Sigmoid colon (tissue), 7 donors: Measurements from ENCODE around the gene UQCC5. TPM values are rescaled to one million over a fixed set of nuclear protein-coding genes. Genes with fewer than 3 reads are reported as not detected.

ENCODE experiments used
- DNase-seq: peaks from one replicate; pipeline ENCODE4 v3.0.0-alpha.2; 2019
- H3K27ac ChIP-seq, 4 donors: fragments of 200-600 bp; sonication (generic); one replicate each; pipeline ENCODE4 v1.5.1; 2016 to 2019; ENCODE audit warnings: mild to moderate bottlenecking in 1 of 4
- H3K27me3 ChIP-seq, 3 donors: fragments of 200-600 bp; sonication (generic); one replicate each; pipeline ENCODE4 v1.5.1; 2019; ENCODE audit warnings: mild to moderate bottlenecking in 1 of 3
- H3K36me3 ChIP-seq, 4 donors: fragments of 200-600 bp; sonication (generic); one replicate each; pipeline ENCODE4 v1.5.1; 2016 to 2019
- H3K4me1 ChIP-seq, 4 donors: fragments of 200-600 bp; sonication (generic); one replicate each; pipeline ENCODE4 v1.5.1; 2017 to 2019
- H3K4me3 ChIP-seq, 4 donors: fragments of 200-600 bp; sonication (generic); one replicate each; pipeline ENCODE4 v1.5.1; 2017 to 2019; ENCODE audit warnings: mild to moderate bottlenecking in 2 of 4, moderate library complexity in 1 of 4
- H3K9me3 ChIP-seq, 4 donors: fragments of 200-600 bp in 3 of 4; sonication (generic) in 3 of 4; one replicate each; pipeline versions ENCODE4 v1.5.1 to v1.6.1; 2013 to 2019
- CTCF ChIP-seq, 4 experiments: fragments of 450-650 bp in 3 of 4; fragments of 200-600 bp in 1 of 4; IDR thresholded peaks; one replicate each; pipeline ENCODE4 v1.5.1; 2016 to 2019; ENCODE audit warnings: antibody characterized with exemption in 4 of 4, mild to moderate bottlenecking in 3 of 4, moderate library complexity in 2 of 4
- EP300 ChIP-seq, 4 donors: sonication (generic); formaldehyde crosslinking; IDR thresholded peaks; one replicate each; pipeline ENCODE4 v1.6.1; 2017; ENCODE audit warnings: antibody characterized with exemption in 4 of 4
- POLR2A ChIP-seq, 2 donors: fragments of 450-650 bp; IDR thresholded peaks; one replicate each; pipeline ENCODE4 v1.6.1; 2016; ENCODE audit warnings: antibody characterized with exemption in 2 of 2, mild to moderate bottlenecking in 2 of 2, moderate library complexity in 2 of 2
- POLR2AphosphoS5 ChIP-seq, 4 donors: sonication (generic); formaldehyde crosslinking; IDR thresholded peaks; one replicate each; pipeline ENCODE4 v1.6.1; 2017; ENCODE audit warnings: antibody characterized with exemption in 4 of 4
- whole genome bisulfite sequencing, 2 donors: extraction: QIAGEN DNeasy Blood & Tissue Kit; methylation state at CpG; one replicate each; pipeline ENCODE4 v1.1.7; 2013; 5-methylcytosine and 5-hydroxymethylcytosine counted together
- intact Hi-C: fragments of 100-400 bp; cut with DNase I; formaldehyde crosslinking; loops from one replicate; pipeline ENCODE4 v1.15.1; 2023
- polyA plus RNA-seq, 3 donors: library from polyadenylated mRNA; stranded (reverse); fragments of 200-250 nt; gene quantifications; one replicate each; pipeline ENCODE4 v1.2.3, GENCODE V29; 2013
- total RNA-seq, 4 donors: library from RNA; depleted of rRNA; stranded (reverse); fragments of >200 nt; gene quantifications; one replicate each; pipeline ENCODE4 v1.1.0, GENCODE V29; 2016
- donor health status: healthy with polysubstance abuse.
- donor health status: Bipolar disorder and iron deficiency.
- donor health status: healthy.

The UQCC5 gene
- total and polyA plus RNA-seq, 7 donors, result 0.54 to 15.6 (median 2.9) TPM

- Histone ChIP-seq H3K9me3 (no peaks in the 10 kb centered on the region), H3K27me3 (no peaks in the 10 kb centered on the region), H3K4me3 (no peak overlapping the region), H3K27ac (no peak overlapping the region), H3K4me1 (no peaks in the 10 kb centered on the region), H3K36me3 (no peaks in the 10 kb centered on the region)
- TF ChIP-seq POLR2A (IDR thresholded peaks at IDR 0.05), result no peak
- no peak for TF ChIP-seq CTCF (IDR thresholded peaks at IDR 0.05)
- no peak for TF ChIP-seq EP300 (IDR thresholded peaks at IDR 0.05)
- TF ChIP-seq POLR2AphosphoS5 (IDR thresholded peaks at IDR 0.05), result no peak
- no peak for DNase-seq
- 89 to 91% methylated on average over 11 of the region's 11 CpGs for WGBS, 2 donors
- intact Hi-C loops, result no loop called here
These were observed 34.4 kb upstream of the UQCC5 start for GRCh38 chr3:52502001-52502400.

DNA sequence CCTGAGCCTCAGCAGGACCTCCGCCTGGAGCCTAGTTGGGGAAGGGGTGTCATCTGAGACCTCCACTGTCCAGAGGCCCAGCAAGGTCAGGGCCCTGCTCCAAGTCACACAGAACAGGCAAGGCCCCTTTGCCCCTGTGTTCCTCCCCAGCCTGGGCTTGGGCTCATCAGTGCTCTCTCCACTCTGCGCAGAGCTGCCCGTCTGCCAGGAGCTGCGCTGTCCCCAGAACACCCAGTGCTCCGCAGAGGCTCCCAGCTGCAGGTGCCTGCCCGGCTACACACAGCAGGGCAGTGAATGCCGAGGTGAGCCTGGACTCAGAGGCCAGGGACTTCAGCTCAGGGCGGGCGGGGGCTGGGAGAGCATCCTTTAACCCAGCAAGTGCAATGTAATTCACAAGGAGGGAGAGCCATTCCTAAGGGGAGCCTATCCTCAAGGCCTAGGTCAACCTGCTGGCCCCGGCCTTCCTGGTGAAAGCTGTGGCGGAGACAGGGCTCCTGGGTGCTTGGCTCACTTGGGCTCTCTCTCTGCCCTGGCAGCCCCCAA lies 33.5 kb upstream of the UQCC5 start:
- DNase-seq, result no peak
- WGBS, 2 donors, result 92 to 94% methylated on average over 11 of the region's 11 CpGs
- TF ChIP-seq CTCF (IDR thresholded peaks at IDR 0.05) (no peak), POLR2A (IDR thresholded peaks at IDR 0.05) (no peak), EP300 (IDR thresholded peaks at IDR 0.05) (no peak), POLR2AphosphoS5 (IDR thresholded peaks at IDR 0.05) (no peak)
- Histone ChIP-seq H3K9me3 (no peaks in the 10 kb centered on the region), H3K27me3 (no peaks in the 10 kb centered on the region), H3K27ac (no peak overlapping the region), H3K36me3 (no peaks in the 10 kb centered on the region), H3K4me3 (no peak overlapping the region), H3K4me1 (no peaks in the 10 kb centered on the region)
- intact Hi-C loops, result no loop called here

DNA sequence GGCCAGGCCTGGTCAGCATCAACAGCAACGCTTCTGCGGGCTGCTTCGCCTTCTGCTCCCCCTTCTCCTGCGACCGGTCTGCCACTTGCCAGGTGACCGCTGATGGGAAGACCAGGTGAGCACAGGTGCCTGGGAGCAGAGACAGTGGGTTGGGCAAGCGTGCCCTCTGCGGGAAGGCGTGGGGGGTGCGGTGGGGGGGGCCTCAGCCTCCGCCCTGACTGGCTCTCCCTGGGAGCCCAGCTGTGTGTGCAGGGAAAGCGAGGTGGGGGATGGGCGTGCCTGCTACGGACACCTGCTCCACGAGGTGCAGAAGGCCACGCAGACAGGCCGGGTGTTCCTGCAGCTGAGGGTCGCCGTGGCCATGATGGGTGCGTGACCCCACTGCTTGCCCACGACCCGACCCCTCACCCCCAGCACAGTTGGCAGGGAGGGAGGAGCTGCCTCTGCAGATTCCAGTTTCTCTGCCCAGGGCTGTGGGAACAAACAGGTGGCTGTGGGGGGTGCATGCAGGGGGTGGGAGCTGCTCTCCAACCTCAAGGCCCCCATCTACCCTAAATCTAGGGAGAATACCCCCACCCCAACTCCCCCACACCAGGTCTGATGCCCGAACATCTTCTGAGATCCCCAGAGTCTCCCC lies 32.5 kb upstream of the UQCC5 start:
- no peaks in the 10 kb centered on the region for H3K4me1 ChIP-seq
- intact Hi-C loops, result no loop called here
- H3K36me3 ChIP-seq, result no peaks in the 10 kb centered on the region
- H3K27ac ChIP-seq, result no peak overlapping the region
- H3K4me3 ChIP-seq, result no peak overlapping the region
- DNase-seq, result no peak
- H3K27me3 ChIP-seq, result no peaks in the 10 kb centered on the region
- 51 to 76% methylated on average over 23 of the region's 23 CpGs for WGBS, 2 donors
- H3K9me3 ChIP-seq, result no peaks in the 10 kb centered on the region
- TF ChIP-seq POLR2AphosphoS5 (IDR thresholded peaks at IDR 0.05) (no peak), CTCF (IDR thresholded peaks at IDR 0.05) (no peak), POLR2A (IDR thresholded peaks at IDR 0.05) (no peak), EP300 (IDR thresholded peaks at IDR 0.05) (no peak)

DNA sequence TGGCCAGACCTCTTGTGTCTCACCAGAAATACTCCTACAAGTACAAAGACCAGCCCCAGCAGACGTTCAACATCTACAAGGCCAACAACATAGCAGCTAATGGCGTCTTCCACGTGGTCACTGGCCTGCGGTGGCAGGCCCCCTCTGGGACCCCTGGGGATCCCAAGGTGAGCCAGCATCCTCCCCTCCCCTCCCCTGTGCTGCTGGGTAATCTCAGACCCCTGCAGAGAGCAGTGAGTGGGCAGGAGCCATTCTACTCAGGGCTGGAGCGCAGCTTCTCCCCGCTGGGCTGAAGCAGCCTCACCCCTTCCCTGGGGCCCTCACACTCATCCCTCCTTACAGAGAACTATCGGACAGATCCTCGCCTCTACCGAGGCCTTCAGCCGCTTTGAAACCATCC lies 31.4 kb upstream of the UQCC5 start:
- TF ChIP-seq EP300 (IDR thresholded peaks at IDR 0.05) (no peak), CTCF (IDR thresholded peaks at IDR 0.05) (no peak), POLR2AphosphoS5 (IDR thresholded peaks at IDR 0.05) (no peak), POLR2A (IDR thresholded peaks at IDR 0.05) (no peak)
- H3K4me3 ChIP-seq, result no peak overlapping the region
- no peaks in the 10 kb centered on the region for H3K4me1 ChIP-seq
- intact Hi-C loops, result no loop called here
- H3K27me3 ChIP-seq, result no peaks in the 10 kb centered on the region
- no peaks in the 10 kb centered on the region for H3K9me3 ChIP-seq
- H3K27ac ChIP-seq, result no peak overlapping the region
- no peak for DNase-seq
- 87 to 91% methylated on average over 10 of the region's 10 CpGs for WGBS, 2 donors
- no peaks in the 10 kb centered on the region for H3K36me3 ChIP-seq
